HL-60/S4 treated with retinoic acid at 250 ng/mL for 4 days and 3 days (cell line): ENCODE measurements around the gene ARL16.

Experiments used
- in situ Hi-C: fragments of 300-500 bp; cut with MboI; formaldehyde crosslinking; loops from 2 replicates; pipeline ENCODE4 v1.7.0; 2022; ENCODE audit warnings: low sequenced_read_pairs

ARL16 gene

DNA sequence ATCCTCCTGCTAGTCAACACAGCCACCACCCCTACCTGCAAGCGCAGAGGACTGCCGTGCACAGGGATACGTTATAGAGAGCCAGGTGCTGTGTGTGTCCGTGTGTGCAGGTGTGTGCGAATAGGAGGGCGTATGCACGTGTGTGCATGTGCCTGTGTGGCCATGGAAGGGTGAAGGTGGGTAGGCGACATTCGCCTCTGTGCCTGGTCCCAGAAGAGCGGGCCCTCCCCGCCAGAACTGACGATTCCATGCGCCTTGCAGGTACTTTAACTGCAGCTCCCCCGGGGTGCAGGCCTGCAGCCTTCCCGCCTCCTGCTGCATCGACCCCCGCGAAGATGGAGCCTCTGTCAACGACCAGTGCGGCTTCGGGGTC is 36.0 kb downstream of the ARL16 start:
- in situ Hi-C loops, result no loop called here

DNA sequence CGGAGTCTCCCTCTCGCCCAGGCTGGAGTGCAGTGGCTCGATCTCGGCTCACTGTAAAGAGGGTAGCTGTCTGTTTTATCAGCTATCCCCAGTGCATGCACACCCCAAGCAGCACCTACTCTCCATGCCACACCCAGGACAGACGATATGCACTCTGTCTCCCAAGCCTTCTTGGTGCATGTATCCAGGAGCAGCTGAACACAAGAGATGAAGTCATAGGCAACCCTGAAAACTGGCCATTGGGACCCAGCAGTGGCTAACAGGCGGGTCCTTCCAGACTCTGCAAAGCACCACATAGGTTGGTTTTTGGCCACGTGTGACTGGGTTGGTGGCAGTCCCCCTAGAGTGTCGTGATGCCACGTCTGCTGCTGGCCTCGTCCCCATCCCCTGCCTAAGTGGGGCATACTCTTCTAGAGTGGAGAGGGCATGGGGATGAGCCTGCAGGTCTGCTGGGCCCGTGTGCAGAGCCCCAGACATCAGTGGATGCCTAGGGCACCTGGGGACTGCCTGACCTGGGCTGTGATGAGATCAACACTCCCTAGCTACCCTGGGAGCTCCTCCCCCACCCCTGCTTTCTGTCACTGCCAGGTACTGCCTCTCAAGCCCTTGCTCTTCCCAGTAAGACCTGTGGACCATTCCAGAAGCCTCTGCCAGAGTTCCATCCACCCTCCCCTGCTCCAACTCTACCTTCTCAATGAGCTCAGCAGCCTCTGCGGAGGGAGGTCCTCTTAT is 36.6 kb downstream of the ARL16 start:
- in situ Hi-C loops, result no loop called here

DNA sequence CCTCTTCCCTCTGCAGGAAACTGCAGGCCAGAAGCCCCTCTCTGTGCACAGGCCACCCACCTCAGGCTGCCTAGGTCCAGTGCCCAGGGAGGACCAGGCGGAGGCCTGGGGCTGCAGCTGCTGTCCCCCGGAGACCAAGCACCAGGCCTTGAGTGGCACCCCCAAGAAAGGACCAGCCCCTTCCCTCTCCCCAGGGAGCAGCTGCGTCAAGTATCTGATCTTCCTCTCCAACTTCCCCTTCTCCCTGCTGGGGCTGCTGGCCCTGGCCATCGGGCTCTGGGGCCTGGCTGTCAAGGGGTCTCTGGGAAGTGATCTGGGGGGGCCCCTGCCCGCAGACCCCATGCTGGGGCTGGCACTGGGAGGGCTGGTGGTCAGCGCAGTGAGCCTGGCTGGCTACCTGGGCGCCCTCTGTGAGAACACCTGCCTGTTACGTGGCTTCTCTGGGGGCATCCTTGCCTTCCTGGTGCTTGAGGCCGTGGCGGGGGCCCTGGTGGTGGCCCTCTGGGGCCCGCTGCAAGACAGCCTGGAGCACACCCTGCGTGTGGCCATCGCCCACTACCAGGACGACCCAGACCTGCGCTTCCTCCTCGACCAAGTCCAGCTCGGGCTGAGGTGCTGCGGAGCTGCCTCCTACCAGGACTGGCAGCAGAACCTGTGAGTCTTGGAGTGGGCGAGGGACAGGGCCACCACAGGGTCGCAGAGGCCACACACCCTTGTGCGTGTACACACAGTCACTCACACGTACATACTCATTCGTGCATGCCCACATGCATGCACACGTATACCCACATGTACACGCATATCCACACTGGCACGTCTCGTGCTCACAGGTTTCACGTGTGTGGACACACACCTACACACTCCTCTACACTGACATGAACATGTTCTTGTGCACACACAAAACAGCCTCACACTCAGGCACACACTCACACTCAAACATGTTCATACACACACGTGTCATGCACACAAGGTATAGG is 38.3 kb downstream of the ARL16 start:
- in situ Hi-C loops, result no loop called here

DNA sequence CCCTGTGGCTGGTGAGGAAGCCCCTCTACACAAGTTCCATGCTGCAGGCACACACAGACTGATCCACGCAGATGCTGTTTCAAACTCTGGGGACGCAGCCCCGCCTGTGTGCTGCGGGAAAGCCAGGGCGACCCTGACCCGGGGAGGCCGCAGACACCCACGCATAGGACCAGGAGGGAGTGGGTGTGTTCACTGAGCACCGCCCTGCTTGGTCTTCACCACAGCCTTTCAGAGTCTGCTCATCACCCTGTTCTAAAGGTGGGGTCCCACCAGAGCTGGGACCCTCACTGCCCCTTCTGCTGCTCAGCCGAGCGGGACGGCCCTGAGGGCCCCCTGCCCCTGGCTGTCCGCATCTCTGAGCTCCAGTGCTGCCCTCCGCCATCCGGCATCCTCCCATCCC is 39.1 kb downstream of the ARL16 start:
- in situ Hi-C loops, result no loop called here

DNA sequence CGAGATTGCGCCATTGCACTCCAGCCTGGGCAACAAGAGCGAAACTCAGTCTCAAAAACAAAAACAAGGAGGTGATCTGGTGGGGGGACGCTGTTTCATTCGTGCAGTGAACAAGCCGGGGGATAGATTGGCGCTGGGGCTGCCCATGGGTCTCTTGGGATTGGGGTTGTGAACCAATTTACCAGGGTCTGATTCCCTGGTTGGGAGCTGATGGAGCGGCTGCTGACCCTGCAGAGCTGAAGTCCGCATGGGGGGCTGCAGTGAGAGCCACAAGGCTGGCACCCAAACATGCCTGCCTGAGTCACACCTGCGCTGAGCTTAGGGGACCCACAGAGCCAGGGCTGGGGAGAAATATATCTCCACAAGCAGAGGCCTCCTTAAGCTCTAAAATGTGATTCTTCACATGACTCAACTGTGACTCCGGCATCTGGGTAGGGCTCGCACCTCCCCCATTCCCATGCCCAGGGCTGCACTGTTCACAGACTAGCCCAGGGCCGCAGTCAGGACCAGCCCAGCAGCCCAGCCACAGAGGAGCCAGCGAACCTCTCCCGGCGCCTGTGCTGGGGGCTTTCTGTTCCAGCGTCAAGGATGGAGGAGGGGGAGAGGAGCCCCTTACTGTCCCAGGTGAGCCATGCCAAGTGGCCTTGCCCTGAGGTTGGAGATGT is 41.6 kb downstream of the ARL16 start:
- in situ Hi-C loops, result no loop called here

DNA sequence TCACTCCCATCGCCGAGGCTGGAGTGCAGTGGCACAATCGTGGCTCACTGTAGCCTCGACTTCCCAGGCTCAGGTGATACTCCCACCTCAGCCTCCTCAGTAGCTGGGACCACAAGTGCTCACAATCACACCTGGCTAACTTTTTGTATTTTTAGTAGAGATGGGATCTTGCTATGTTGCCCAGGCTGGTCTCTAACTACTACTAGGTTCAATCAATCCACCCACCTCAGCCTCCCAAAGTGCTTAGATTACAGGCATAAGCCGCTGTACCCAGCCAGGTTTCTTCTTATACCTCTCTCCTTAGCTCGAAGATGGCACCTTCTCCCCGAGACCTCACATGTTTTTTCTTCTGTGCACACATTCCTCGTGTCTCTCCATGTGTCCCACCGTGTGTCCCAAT is 43.6 kb downstream of the ARL16 start:
- in situ Hi-C loops, result no loop called here

DNA sequence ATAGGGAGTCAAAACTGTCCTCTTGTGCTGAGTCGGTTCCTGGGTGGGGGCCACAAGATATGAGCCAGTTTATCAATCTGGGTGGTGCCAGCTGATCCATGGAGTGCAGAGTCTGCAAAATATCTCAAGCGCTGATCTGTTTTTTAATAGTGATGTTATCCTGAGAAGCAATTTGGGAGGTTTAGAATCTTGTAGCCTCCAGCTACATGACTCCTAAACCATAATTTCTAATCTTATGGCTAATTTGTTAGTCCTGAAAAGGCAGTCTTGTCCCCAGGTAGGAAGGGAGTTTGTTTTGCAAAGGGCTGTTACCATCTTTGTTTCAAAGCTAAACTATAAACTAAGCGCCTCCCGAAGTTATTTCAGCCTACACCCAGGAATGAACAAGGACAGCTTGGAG is 44.9 kb downstream of the ARL16 start:
- in situ Hi-C loops, result no loop called here

DNA sequence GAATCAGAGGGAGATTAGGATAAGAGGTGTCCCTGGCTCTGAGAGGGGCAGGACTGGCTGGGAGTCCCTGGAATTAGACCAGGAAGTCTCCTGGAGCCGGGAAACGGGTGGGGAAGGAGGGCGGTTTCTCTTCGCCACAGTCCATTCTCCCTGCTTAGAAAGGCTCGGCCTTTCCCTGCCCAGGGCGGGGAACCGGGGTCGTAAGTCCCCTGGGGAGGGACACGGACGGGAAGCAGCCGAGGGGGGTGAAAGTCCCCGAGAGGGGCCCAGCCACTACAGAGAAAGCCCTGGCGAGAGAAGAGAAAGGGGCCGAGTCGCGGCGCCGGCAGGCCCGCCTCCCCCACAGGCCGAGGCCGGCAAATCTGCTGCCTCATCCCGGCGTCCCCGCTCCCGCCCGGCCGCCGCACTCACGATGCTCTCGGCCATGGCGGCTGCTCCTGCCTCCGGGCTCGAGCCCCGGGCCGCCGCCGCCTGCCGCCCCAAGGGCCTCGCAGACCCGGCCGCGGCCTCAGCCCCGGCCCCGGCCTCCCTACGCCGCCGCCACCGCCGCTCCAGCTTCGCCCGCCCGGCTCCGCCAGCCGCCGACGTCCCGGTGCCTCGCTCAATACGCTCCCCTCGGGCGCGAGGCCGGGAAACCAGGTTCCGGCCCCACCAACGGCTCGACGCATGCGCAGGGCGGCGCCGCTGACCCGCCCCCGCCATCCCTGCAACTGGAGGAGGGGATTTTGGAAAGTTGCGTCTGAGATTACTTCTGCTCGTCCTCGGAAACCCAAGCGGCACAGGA is 46.9 kb downstream of the ARL16 start, which contains the start of the genes NPLOC4 and TSPAN10:
Gene NPLOC4 (minus strand): TSS at position 608 of the 784 bp plus-strand sequence. CDS start 182 bp downstream, at position 426.
Gene TSPAN10 (plus strand): TSS at position 692 of the 784 bp plus-strand sequence. CDS start 5,217 bp downstream, outside the sequence.
- in situ Hi-C loops, result no loop called here

DNA sequence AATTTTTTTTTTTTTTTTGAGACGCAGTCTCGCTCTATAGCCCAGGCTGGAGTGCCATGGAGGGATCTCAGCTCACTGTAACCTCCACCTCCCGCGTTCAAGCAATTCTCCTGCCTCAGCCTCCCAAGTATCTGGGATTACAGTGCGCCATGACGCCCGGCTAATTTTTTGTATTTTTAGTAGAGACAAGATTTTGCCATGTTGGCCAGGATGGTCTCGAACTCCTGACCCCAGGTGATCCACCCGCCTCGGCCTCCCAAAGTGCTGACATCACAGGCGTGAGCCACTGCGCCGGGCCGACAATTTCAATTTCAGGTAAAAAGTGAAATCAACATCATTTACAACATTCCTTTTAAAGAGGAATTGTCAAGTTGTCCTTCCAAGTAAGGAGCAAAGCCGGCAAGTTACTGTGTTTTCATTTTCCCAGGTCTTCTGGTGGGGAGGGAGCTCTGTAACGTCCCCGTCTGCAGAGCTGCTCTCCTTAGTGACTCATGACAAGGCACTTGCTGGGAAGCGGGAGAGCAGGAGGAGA is 47.6 kb downstream of the ARL16 start:
- in situ Hi-C loops, result no loop called here

DNA sequence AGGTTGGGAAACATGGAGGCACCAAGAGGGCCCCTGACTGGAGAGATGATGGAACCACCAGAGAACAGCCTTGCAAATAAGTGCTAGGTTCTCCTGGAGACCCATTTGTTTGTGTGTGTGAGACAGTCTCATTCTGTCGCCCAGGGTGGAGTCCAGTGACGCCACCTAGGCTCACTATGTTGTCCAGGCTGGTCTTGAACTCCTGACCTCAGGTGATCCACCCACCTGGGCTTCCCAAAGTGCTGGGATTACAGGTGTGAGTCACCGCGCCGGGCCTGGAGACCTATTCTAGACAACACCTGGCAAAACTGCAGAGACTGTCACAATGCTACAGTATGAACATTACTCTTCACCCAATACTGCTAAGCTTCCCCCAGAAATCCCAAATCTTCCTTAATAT is 48.2 kb downstream of the ARL16 start:
- in situ Hi-C loops, result no loop called here

DNA sequence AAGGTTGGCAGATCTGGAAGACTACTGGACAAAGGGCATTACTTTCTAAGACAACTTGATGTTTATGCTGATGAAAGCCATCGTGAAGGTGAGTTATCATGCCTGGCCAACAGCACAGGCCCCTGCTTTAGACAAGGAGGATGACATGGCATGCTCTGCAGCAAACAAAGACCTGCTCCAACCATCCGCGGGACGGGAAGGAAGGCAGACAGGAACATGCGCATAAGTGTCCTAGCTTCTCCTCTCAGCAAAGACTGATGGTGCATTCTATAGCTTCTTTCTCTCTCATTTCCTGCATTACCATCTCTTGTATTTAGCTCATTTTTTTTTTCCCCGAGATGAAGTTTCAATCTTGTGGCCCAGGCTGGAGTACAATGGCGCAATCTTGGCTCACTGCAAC is 52.1 kb downstream of the ARL16 start:
- in situ Hi-C loops, result no loop called here
